ENCODE data around the gene ADAM22.

DNA sequence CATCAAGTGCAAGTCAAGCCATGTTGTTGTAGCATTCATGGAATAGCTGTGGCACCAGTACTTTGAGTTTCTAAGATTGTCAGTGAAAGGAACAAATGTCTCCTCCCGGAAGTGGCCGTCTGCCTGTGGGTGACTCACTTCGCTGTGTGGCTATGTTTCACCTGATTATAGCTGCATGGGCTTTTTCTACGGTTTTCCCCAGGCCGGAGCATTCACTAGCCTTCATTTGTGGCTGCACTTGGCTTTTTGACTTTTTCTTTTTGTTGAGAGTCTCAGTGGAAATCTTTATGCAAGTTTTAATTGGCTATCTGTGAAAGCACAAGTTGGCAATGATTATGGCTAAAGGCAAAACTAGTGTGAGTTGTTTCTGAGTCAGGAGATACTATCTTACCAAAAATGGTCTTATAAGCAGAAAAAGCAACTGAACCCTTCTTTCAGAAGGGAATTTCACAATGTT is 250.8 kb downstream of the ADAM22 start:
- TF ChIP-seq, protein P1, sequence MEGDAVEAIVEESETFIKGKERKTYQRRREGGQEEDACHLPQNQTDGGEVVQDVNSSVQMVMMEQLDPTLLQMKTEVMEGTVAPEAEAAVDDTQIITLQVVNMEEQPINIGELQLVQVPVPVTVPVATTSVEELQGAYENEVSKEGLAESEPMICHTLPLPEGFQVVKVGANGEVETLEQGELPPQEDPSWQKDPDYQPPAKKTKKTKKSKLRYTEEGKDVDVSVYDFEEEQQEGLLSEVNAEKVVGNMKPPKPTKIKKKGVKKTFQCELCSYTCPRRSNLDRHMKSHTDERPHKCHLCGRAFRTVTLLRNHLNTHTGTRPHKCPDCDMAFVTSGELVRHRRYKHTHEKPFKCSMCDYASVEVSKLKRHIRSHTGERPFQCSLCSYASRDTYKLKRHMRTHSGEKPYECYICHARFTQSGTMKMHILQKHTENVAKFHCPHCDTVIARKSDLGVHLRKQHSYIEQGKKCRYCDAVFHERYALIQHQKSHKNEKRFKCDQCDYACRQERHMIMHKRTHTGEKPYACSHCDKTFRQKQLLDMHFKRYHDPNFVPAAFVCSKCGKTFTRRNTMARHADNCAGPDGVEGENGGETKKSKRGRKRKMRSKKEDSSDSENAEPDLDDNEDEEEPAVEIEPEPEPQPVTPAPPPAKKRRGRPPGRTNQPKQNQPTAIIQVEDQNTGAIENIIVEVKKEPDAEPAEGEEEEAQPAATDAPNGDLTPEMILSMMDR (IDR thresholded peaks at IDR 0.05), result no peak
- TF ChIP-seq POLR2A (IDR thresholded peaks at IDR 0.05), result no peak
